H1 (cell line): Measurements from ENCODE around the gene TRIM65. TPM values are rescaled to one million over a fixed set of nuclear protein-coding genes. Genes with fewer than 3 reads are reported as not detected.
A peak's percentile ranks its signal among the peaks of the same experiment; 100 is the strongest.

ENCODE experiments used
- CTCF ChIA-PET: fragments of 300-600 bp; sonication (Branson Sonifier 250); formaldehyde crosslinking; loops from one replicate; lab custom pipeline; 2021; ENCODE audit not compliant: partially characterized antibody; lab: Charles Lee
- POLR2A ChIA-PET: fragments of 300-600 bp; sonication (Branson Sonifier 250); formaldehyde crosslinking; loops from one replicate; lab custom pipeline; 2021; ENCODE audit warnings: inconsistent platforms; ENCODE audit not compliant: partially characterized antibody; lab: Charles Lee
- DNase-seq, 2 experiments: peaks; one replicate each; pipeline versions ENCODE4 v3.0.0 to v3.0.0-alpha.2; 2010 to 2022; ENCODE audit warnings: low spot score in 2 of 2, low read depth in 1 of 2, mixed read lengths in 1 of 2
- FAIRE-seq: peaks from 2 replicates; lab custom pipeline; 2011; peaks lifted over from hg19 to GRCh38; lab: Jason Lieb, UNC
- H2AFZ ChIP-seq: 2 replicates; pipeline ENCODE4 v1.8.1; 2012; ENCODE audit warnings: low read length, inconsistent platforms
- H2AK5ac ChIP-seq: 2 replicates; pipeline ENCODE4 v1.6.1; 2013; ENCODE audit warnings: low read depth, low read length
- H2BK120ac ChIP-seq: replicated peaks from 2 replicates; pipeline ENCODE3; 2013; ENCODE audit warnings: low read depth, low read length, inconsistent platforms
- H2BK12ac ChIP-seq: 2 replicates; pipeline ENCODE4 v1.6.1; 2013; ENCODE audit warnings: low read depth, low read length
- H2BK15ac ChIP-seq: 2 replicates; pipeline ENCODE4 v1.6.1; 2013; ENCODE audit warnings: low read length
- H2BK20ac ChIP-seq: 2 replicates; pipeline ENCODE4 v1.6.1; 2013; ENCODE audit warnings: low read length
- H2BK5ac ChIP-seq: 2 replicates; pipeline ENCODE4 v1.6.1; 2013; ENCODE audit warnings: low read depth, low read length
- H3K14ac ChIP-seq: 2 replicates; pipeline ENCODE4 v1.6.1; 2013; ENCODE audit warnings: inconsistent platforms; ENCODE audit not compliant: insufficient read length
- H3K18ac ChIP-seq: 2 replicates; pipeline ENCODE4 v1.6.1; 2013; ENCODE audit warnings: low read length; ENCODE audit errors: extremely low read depth
- H3K23ac ChIP-seq: 2 replicates; pipeline ENCODE4 v1.6.1; 2013; ENCODE audit warnings: inconsistent platforms; ENCODE audit not compliant: insufficient read length
- H3K23me2 ChIP-seq: 2 replicates; pipeline ENCODE4 v1.6.1; 2013; ENCODE audit warnings: low read depth, low read length
- H3K27ac ChIP-seq: 2 replicates; pipeline ENCODE4 v1.6.1; 2011; ENCODE audit warnings: low read depth, low read length, inconsistent platforms
- H3K27me3 ChIP-seq, 4 experiments: replicated peaks in 1 of 4; 1 replicate in 1 of 4; 2 replicates in 3 of 4; pipeline versions ENCODE4 v1.6.1 to v1.8.1; 2011 to 2013; ENCODE audit warnings: low read length in 3 of 4, mild to moderate bottlenecking in 3 of 4, inconsistent platforms in 2 of 4, mixed read lengths in 2 of 4, moderate library complexity in 1 of 4; ENCODE audit not compliant: control insufficient read depth in 3 of 4, insufficient read depth in 3 of 4; ENCODE audit errors: extremely low read depth in 1 of 4
- H3K36me3 ChIP-seq, 4 experiments: 2 replicates each; pipeline versions ENCODE4 v1.6.1 to v1.8.1; 2011 to 2013; ENCODE audit warnings: mild to moderate bottlenecking in 4 of 4, low read length in 3 of 4, moderate library complexity in 2 of 4, control low read depth in 1 of 4, inconsistent platforms in 1 of 4; ENCODE audit not compliant: insufficient read depth in 4 of 4, control insufficient read depth in 2 of 4
- H3K4ac ChIP-seq: replicated peaks from 2 replicates; pipeline ENCODE3; 2013; ENCODE audit warnings: low read length, low read depth, mixed read lengths, inconsistent platforms; ENCODE audit not compliant: insufficient read length
- H3K4me1 ChIP-seq, 4 experiments: replicated peaks in 1 of 4; 1 replicate in 1 of 4; 2 replicates in 3 of 4; pipeline versions ENCODE4 v1.6.1 to v1.8.1; 2011 to 2013; ENCODE audit warnings: low read length in 3 of 4, inconsistent platforms in 2 of 4, mixed read lengths in 1 of 4; ENCODE audit not compliant: insufficient read depth in 4 of 4, control insufficient read depth in 3 of 4
- H3K4me2 ChIP-seq, 2 experiments: 2 replicates each; pipeline versions ENCODE4 v1.6.1 to v1.8.1; 2011 to 2013; ENCODE audit warnings: low read depth in 2 of 2, low read length in 2 of 2, control low read depth in 1 of 2, inconsistent platforms in 1 of 2, mild to moderate bottlenecking in 1 of 2; ENCODE audit not compliant: insufficient read depth in 1 of 2
- H3K4me3 ChIP-seq, 4 experiments: fragments of 200-600, 300-600 bp in 1 of 4; sonication (generic), shearing (Covaris generic), sonication (Bioruptor Twin) in 1 of 4; 2 replicates each; pipeline versions ENCODE4 v1.5.1 to v1.8.1; 2011 to 2016; ENCODE audit warnings: low read length in 4 of 4, low read depth in 3 of 4, control low read depth in 2 of 4, inconsistent platforms in 2 of 4, mild to moderate bottlenecking in 2 of 4, mixed read lengths in 1 of 4, moderate library complexity in 1 of 4; ENCODE audit not compliant: insufficient read depth in 2 of 4; ENCODE audit errors: extremely low read depth in 1 of 4
- H3K56ac ChIP-seq: replicated peaks from 2 replicates; pipeline ENCODE3; 2013; ENCODE audit warnings: low read depth, mild to moderate bottlenecking, mixed read lengths, low read length, inconsistent platforms; ENCODE audit not compliant: insufficient read length
- H3K79me1 ChIP-seq: 2 replicates; pipeline ENCODE4 v1.6.1; 2013; ENCODE audit warnings: low read depth, low read length, control low read depth
- H3K79me2 ChIP-seq, 2 experiments: 2 replicates each; pipeline versions ENCODE4 v1.6.1 to v1.8.1; 2012 to 2013; ENCODE audit warnings: low read length in 2 of 2, mild to moderate bottlenecking in 2 of 2, inconsistent platforms in 1 of 2; ENCODE audit not compliant: insufficient read depth in 2 of 2, control insufficient read depth in 1 of 2
- H3K9ac ChIP-seq, 4 experiments: replicated peaks in 1 of 4; 1 replicate in 1 of 4; 2 replicates in 3 of 4; pipeline versions ENCODE4 v1.6.1 to v1.8.1; 2011 to 2013; ENCODE audit warnings: low read depth in 3 of 4, low read length in 3 of 4, control low read depth in 2 of 4, mild to moderate bottlenecking in 2 of 4, moderate library complexity in 2 of 4, inconsistent platforms in 1 of 4; ENCODE audit errors: extremely low read depth in 1 of 4
- H3K9me3 ChIP-seq, 2 experiments: 2 replicates each; pipeline versions ENCODE4 v1.6.1 to v1.8.1; 2012 to 2013; ENCODE audit warnings: mild to moderate bottlenecking in 2 of 2, moderate library complexity in 2 of 2, control low read depth in 1 of 2, inconsistent platforms in 1 of 2, low read depth in 1 of 2, low read length in 1 of 2, mixed read lengths in 1 of 2; ENCODE audit not compliant: insufficient read depth in 2 of 2
- H4K20me1 ChIP-seq, 2 experiments: replicated peaks in 1 of 2; 2 replicates each; pipeline versions ENCODE3 to v1.8.1; 2011 to 2013; ENCODE audit warnings: inconsistent platforms in 2 of 2, low read length in 2 of 2, mild to moderate bottlenecking in 1 of 2; ENCODE audit not compliant: insufficient read depth in 2 of 2, control insufficient read depth in 1 of 2
- H4K5ac ChIP-seq: 2 replicates; pipeline ENCODE4 v1.6.1; 2013; ENCODE audit warnings: low read length, low read depth, mixed read lengths, inconsistent platforms; ENCODE audit not compliant: insufficient read length
- H4K8ac ChIP-seq: 2 replicates; pipeline ENCODE4 v1.8.0; 2013; ENCODE audit warnings: mild to moderate bottlenecking, moderate library complexity, low read length, inconsistent platforms; ENCODE audit not compliant: insufficient read depth; ENCODE audit errors: extremely low read depth
- H4K91ac ChIP-seq: replicated peaks from 2 replicates; pipeline ENCODE3; 2013; ENCODE audit warnings: low read length, mixed read lengths, inconsistent platforms; ENCODE audit not compliant: insufficient read length
- CBX8 ChIP-seq: fragments of 300-800, 300-1000 bp; sonication (generic); IDR thresholded peaks from 2 replicates; pipeline ENCODE4 v1.7.1; 2016; ENCODE audit warnings: low read depth, low read length, borderline replicate concordance
- TEAD4 ChIP-seq: IDR thresholded peaks from 2 replicates; pipeline ENCODE4 v1.6.1; 2012; ENCODE audit warnings: low read depth, low read length, inconsistent platforms, mixed read lengths
- WGBS, 2 experiments: shearing (Covaris generic) in 1 of 2; methylation state at CpG; one replicate each; pipeline versions ENCODE4 v1.1.6 to v1.1.7; 2013 to 2015; ENCODE audit warnings: low lambda C conversion rate in 2 of 2, mixed read lengths in 2 of 2, inconsistent platforms in 1 of 2, low coverage in 1 of 2, missing lambda C conversion rate in 1 of 2; ENCODE audit not compliant: insufficient replicate concordance in 2 of 2, insufficient coverage in 1 of 2, insufficient read length in 1 of 2; ENCODE audit errors: extremely low coverage in 1 of 2, missing lambda C conversion rate in 1 of 2; 5-methylcytosine and 5-hydroxymethylcytosine counted together
- polyA plus RNA-seq, 7 experiments: library from polyadenylated mRNA; depleted of rRNA in 3 of 7; stranded (reverse) in 5 of 7; unstranded in 2 of 7; fragments of >200 nt in 5 of 7; fragments of 200-250 nt in 2 of 7; gene quantifications; 1 replicate in 5 of 7; 2 replicates in 1 of 7; 4 replicates in 1 of 7; pipeline versions ENCODE4 v1.2.1 to v1.2.3, GENCODE V29; 2011 to 2013; ENCODE audit warnings: missing spikeins in 2 of 7, mixed read lengths in 2 of 7
- total RNA-seq: library from RNA; stranded (reverse); fragmentation: NEBNext Ultra II Directional; extraction: Animal tissue kit (Norgen Biotek cat#: 25700); gene quantifications from 2 replicates; pipeline ENCODE4 v1.2.1, GENCODE V29; 2021

The TRIM65 gene
- total and polyA plus RNA-seq, 2 of the 8 experiments (the other 6 are each of a cell fraction or from before 2014, with no cell fraction given): 21.2 to 48.6 TPM

DNA sequence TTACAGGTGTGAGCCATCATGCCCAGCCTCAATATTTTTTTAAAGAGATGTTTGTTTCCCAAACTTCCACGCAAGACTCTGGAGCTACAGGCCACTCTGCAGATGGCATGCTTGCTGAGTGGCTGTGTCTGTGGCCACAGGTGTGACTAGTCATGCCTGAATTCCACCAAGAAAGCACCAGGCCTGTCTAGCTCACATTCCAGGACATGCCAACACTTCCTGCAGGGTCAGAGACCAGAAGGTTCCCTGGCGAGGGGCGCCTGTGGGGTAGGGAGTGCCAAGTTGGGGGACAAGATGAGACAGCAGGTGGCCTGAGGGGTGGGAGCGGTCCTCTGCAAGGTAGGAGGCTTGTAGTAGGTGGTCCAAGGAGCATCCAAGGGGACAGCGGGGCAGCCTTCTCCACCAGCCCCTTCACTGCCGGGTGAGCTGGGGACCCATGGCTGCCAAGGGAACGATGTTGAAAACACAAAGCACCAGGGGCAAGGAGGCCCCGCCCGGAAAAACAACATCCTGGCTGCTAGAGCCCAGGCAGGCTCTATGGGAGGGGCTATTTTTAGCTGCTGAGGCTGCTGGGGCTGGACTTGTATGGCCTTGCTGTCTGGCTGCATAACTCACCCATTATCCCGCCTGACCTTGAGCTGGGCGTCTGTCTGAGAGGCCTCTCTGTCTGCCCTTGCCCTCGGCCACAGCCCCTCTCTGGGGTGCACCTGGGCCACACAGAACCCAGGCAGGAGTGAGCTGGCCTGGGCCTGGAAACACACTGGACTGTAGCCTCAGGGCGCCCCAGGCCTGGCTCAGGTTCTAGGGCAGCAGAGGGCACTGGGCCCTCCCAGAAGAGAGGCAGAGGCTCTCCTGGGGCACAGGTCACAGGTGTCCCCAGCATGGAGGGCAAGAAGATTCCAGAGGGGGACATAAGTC is 24.1 kb downstream of the TRIM65 start:
- FAIRE-seq: no peak
- H3K4me2 ChIP-seq: no peak overlapping the region; a peak in 1 of 4 replicates

More for the DNA sequence above, 24.1 kb downstream of the TRIM65 start:
- no peak for TF ChIP-seq CBX8
- TF ChIP-seq TEAD4: peak; percentile 20; the same call in 1 of the 2 replicates
- Histone ChIP-seq H3K14ac (no peak overlapping the region), H3K36me3 (no peaks in the 10 kb centered on the region), H2BK12ac (no peak overlapping the region), H4K20me1 (no peaks in the 10 kb centered on the region), H3K27ac (peak overlapping the region; percentile 18; the same call in 1 of the 2 replicates), H3K9me3 (no peaks in the 10 kb centered on the region), H2AFZ (0 out of 2 replicates have a peak overlapping the region, but pooled peaks have one; percentile 62), H3K79me1 (no peaks in the 10 kb centered on the region), H4K5ac (no peak overlapping the region), H3K4me3 (no peak overlapping the region), H4K8ac (peak overlapping the region; percentile 60), H3K23ac (no peak overlapping the region), H2BK5ac (peak overlapping the region; percentile 12), H3K56ac (no peak overlapping the region), H2BK20ac (no peak overlapping the region), H4K91ac (peak overlapping the region; percentile 5), H3K9ac (no peak overlapping the region), H3K23me2 (peaks cover 5% of the 10 kb centered on the region; the same call in 1 of the 2 replicates), H3K4me1 (peaks cover 0 to 24% (median 13%) of the 10 kb centered on the region in 4 experiments; a peak in 6 of 7 replicates), H2BK15ac (no peak overlapping the region), H2BK120ac (no peak overlapping the region), H3K4ac (no peak overlapping the region), H3K79me2 (no peaks in the 10 kb centered on the region), H2AK5ac (no peak overlapping the region), H3K27me3 (peaks cover 5 to 16% (median 13%) of the 10 kb centered on the region in 4 experiments; a peak in 6 of 7 replicates), H3K18ac (no peak overlapping the region)
- DNase-seq: no peak
- ChIA-PET POLR2A (interaction anchor here (1.1 to 12.1 kb wide), 4 partner anchors 11 to 97 kb away, joined by 3 to 143 read pairs (median 6); partner anchors contain the start of gene TRIM65), CTCF (interaction anchor here (0.8 to 11.3 kb wide), 10 partner anchors 11 to 147 kb away, joined by 3 to 157 read pairs (median 4); partner anchors contain the start of genes CDK3, MRPL38, TRIM65 and WBP2)
- WGBS, 2 experiments: 86% methylated on average over 13 of the region's 13 CpGs; no CpG with 5 or more reads in 1 of the 2 experiments
